HepG2 (cell line): ENCODE results near the gene CPB2. TPM values are rescaled to one million over a fixed set of nuclear protein-coding genes. Genes with fewer than 3 reads are reported as not detected.
A peak's percentile ranks its signal among the peaks of the same experiment; 100 is the strongest.

Source experiments
- EP300 ChIP-seq, 3 experiments: sonication (generic) in 1 of 3; formaldehyde crosslinking in 1 of 3; IDR thresholded peaks; 2 replicates each; pipeline versions ENCODE4 v1.5.1 to v1.6.1; 2011 to 2020; ENCODE audit warnings: low read depth in 2 of 3, low read length in 2 of 3, borderline replicate concordance in 1 of 3, improper control_type of control experiment in 1 of 3, mild to moderate bottlenecking in 1 of 3, missing genetic modification reagents in 1 of 3, moderate library complexity in 1 of 3
- FOSL2 ChIP-seq: sonication (generic); formaldehyde crosslinking; IDR thresholded peaks from 2 replicates; pipeline ENCODE4 v1.4.0; 2020; ENCODE audit warnings: missing genetic modification reagents
- FOXA3 ChIP-seq: IDR thresholded peaks from 2 replicates; pipeline ENCODE4 v1.6.1; 2016; ENCODE audit warnings: missing genetic modification reagents, missing compliant biosample characterization
- HNF4G ChIP-seq, 2 experiments: sonication (generic) in 1 of 2; formaldehyde crosslinking in 1 of 2; IDR thresholded peaks; 2 replicates each; pipeline versions ENCODE4 v1.4.0 to v1.6.1; 2011 to 2020; ENCODE audit warnings: borderline replicate concordance in 2 of 2, low read depth in 2 of 2, mild to moderate bottlenecking in 2 of 2, low read length in 1 of 2, missing genetic modification reagents in 1 of 2, moderate library complexity in 1 of 2
- NCOR1 ChIP-seq: fragments of 200-600 bp; sonication (generic); IDR thresholded peaks from 2 replicates; pipeline ENCODE4 v1.7.0; 2017; ENCODE audit warnings: antibody characterized with exemption, low read length, borderline replicate concordance
- SALL1 ChIP-seq: sonication (generic); formaldehyde crosslinking; IDR thresholded peaks from 2 replicates; pipeline ENCODE4 v1.8.0; 2022; ENCODE audit warnings: mild to moderate bottlenecking, missing genetic modification reagents
- SKI ChIP-seq: fragments of 450-650 bp; IDR thresholded peaks from one replicate; pipeline ENCODE4 v1.6.1; 2018; ENCODE audit warnings: mild to moderate bottlenecking; ENCODE audit not compliant: partially characterized antibody
- SKIL ChIP-seq: sonication (generic); formaldehyde crosslinking; IDR thresholded peaks from 2 replicates; pipeline ENCODE4 v1.8.0; 2022; ENCODE audit warnings: missing genetic modification reagents, mild to moderate bottlenecking, moderate library complexity, borderline replicate concordance
- SP4 ChIP-seq: sonication (generic); formaldehyde crosslinking; IDR thresholded peaks from 2 replicates; pipeline ENCODE4 v1.8.1; 2023; ENCODE audit warnings: mild to moderate bottlenecking, missing genetic modification reagents
- XBP1 ChIP-seq: sonication (generic); formaldehyde crosslinking; IDR thresholded peaks from 2 replicates; pipeline ENCODE4 v1.5.0; 2020; ENCODE audit warnings: missing genetic modification reagents
- ZFP90 ChIP-seq: sonication (generic); formaldehyde crosslinking; IDR thresholded peaks from 2 replicates; pipeline ENCODE4 v1.8.0; 2022; ENCODE audit warnings: missing genetic modification reagents, mild to moderate bottlenecking, inconsistent platforms, borderline replicate concordance
- ZNF652 ChIP-seq: IDR thresholded peaks from 2 replicates; pipeline ENCODE4 v1.6.1; 2016; ENCODE audit warnings: low read depth, borderline replicate concordance
- polyA plus RNA-seq, 8 experiments: library from polyadenylated mRNA; depleted of rRNA in 3 of 8; stranded (reverse) in 7 of 8; unstranded in 1 of 8; fragments of >200 nt; fragmentation: Illumina TruSeq in 4 of 8; extraction: Trizol in 4 of 8; gene quantifications; 2 replicates each; pipeline versions ENCODE4 v1.2.1 to v1.2.3, GENCODE V29; 2011 to 2016; ENCODE audit warnings: low read depth in 4 of 8, missing spikeins in 1 of 8, mixed read lengths in 1 of 8; ENCODE audit not compliant: insufficient read depth in 1 of 8
- total RNA-seq, 5 experiments: library from RNA; depleted of rRNA; stranded (reverse); fragments of >200 nt; fragmentation: Illumina TruSeq; extraction: Trizol; gene quantifications; 2 replicates each; pipeline ENCODE4 v1.2.3, GENCODE V29; 2016; ENCODE audit warnings: low read depth in 1 of 5
- TF ChIP-seq, protein P1 (sequence below): IDR thresholded peaks from 2 replicates; pipeline ENCODE4 v1.6.1; 2016; ENCODE audit warnings: low read depth, control low read depth
- TF ChIP-seq, protein P2 (sequence below): sonication (generic); formaldehyde crosslinking; IDR thresholded peaks from 2 replicates; pipeline ENCODE4 v1.4.0; 2020; ENCODE audit warnings: missing genetic modification reagents, borderline replicate concordance

The CPB2 gene
- total and polyA plus RNA-seq, 2 of the 13 experiments (the other 11 are each of a cell fraction or from before 2014, with no cell fraction given) = 125 to 140 TPM

GRCh38 chr13:46152627-46153328 is 47.9 kb upstream of the CPB2 start (continued):
- TF ChIP-seq, protein P1, sequence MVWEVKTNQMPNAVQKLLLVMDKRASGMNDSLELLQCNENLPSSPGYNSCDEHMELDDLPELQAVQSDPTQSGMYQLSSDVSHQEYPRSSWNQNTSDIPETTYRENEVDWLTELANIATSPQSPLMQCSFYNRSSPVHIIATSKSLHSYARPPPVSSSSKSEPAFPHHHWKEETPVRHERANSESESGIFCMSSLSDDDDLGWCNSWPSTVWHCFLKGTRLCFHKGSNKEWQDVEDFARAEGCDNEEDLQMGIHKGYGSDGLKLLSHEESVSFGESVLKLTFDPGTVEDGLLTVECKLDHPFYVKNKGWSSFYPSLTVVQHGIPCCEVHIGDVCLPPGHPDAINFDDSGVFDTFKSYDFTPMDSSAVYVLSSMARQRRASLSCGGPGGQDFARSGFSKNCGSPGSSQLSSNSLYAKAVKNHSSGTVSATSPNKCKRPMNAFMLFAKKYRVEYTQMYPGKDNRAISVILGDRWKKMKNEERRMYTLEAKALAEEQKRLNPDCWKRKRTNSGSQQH (CRISPR knock-in tag) = no peak
- TF ChIP-seq SKI (peak; percentile 74), SALL1 (CRISPR knock-in tag) (peak; percentile 58), SKIL (CRISPR knock-in tag) (0 out of 2 replicates have a peak, but pooled peaks have one; percentile 21), ZFP90 (CRISPR knock-in tag) (no peak), XBP1 (CRISPR knock-in tag) (no peak), ZNF652 (CRISPR knock-in tag) (no peak), EP300 (IDR thresholded peaks at IDR 0.05; ENCODE audit: low read depth in 2 of 2, low read length in 2 of 2) (peak in 1 of 2 experiments; percentile 52; a peak in 2 of 4 replicates), EP300 (CRISPR knock-in tag; IDR thresholded peaks at IDR 0.05; ENCODE audit: borderline replicate concordance) (no peak), NCOR1 (peak; percentile 64; the same call in 1 of the 2 replicates), HNF4G (IDR thresholded peaks at IDR 0.05; ENCODE audit: borderline replicate concordance, low read depth, low read length) (peak; percentile 52), HNF4G (CRISPR knock-in tag; IDR thresholded peaks at IDR 0.05; ENCODE audit: borderline replicate concordance, low read depth) (no peak), FOXA3 (CRISPR knock-in tag) (peak; percentile 29; the same call in 1 of the 2 replicates), SP4 (CRISPR knock-in tag) (no peak), FOSL2 (CRISPR knock-in tag) (peak; percentile 53; the same call in 1 of the 2 replicates)
- TF ChIP-seq, protein P2, sequence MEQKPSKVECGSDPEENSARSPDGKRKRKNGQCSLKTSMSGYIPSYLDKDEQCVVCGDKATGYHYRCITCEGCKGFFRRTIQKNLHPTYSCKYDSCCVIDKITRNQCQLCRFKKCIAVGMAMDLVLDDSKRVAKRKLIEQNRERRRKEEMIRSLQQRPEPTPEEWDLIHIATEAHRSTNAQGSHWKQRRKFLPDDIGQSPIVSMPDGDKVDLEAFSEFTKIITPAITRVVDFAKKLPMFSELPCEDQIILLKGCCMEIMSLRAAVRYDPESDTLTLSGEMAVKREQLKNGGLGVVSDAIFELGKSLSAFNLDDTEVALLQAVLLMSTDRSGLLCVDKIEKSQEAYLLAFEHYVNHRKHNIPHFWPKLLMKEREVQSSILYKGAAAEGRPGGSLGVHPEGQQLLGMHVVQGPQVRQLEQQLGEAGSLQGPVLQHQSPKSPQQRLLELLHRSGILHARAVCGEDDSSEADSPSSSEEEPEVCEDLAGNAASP = peak; percentile 61; the same call in 1 of the 2 replicates
